ENCODE results near the gene FBXL20. TPM values are rescaled to one million over a fixed set of nuclear protein-coding genes. Genes with fewer than 3 reads are reported as not detected.

The FBXL20 gene
- total and polyA plus RNA-seq, 2 donors (not counting 1 experiment from before 2014, with no cell fraction given), result 7.6 to 14.5 TPM

GRCh38 chr17:39237586-39237985 lies 163.8 kb downstream of the FBXL20 start:
- no peaks in the 10 kb centered on the region for H3K36me3 ChIP-seq (ENCODE audit: control insufficient read depth, insufficient read depth, low read length)
- peaks cover 7% of the 10 kb centered on the region for H3K27me3 ChIP-seq (ENCODE audit: control insufficient read depth, insufficient read depth, low read length)
- TF ChIP-seq EZH2 (IDR thresholded peaks at IDR 0.05; ENCODE audit: low read length, missing control alignments) (no peak), CTCF (conservative IDR thresholded peaks at IDR 0.05 in 1 of 2, IDR thresholded peaks at IDR 0.05 in 1 of 2; ENCODE audit: low read depth in 1 of 2, low read length in 2 of 2) (no peak)
- H3K4me3 ChIP-seq (replicated peaks in 1 of 4; ENCODE audit: control extremely low read depth in 1 of 4, insufficient read depth in 1 of 4, low read depth in 3 of 4, low read length in 4 of 4), result no peak overlapping the region
- H3K9ac ChIP-seq (ENCODE audit: insufficient read depth, low read length), result peak overlapping the region; percentile 7
- no peak overlapping the region for H2AFZ ChIP-seq (ENCODE audit: low read length)
- no peaks in the 10 kb centered on the region for H3K79me2 ChIP-seq (ENCODE audit: control insufficient read depth, insufficient read depth, low read length)
- no peak overlapping the region for H3K27ac ChIP-seq (ENCODE audit: insufficient read depth, low read length)
- no peak for DNase-seq (ENCODE audit: low read depth in 2 of 2)
- H3K9me3 ChIP-seq (ENCODE audit: control insufficient read depth, insufficient read depth, low read depth, low read length), result no peaks in the 10 kb centered on the region
- H4K20me1 ChIP-seq (ENCODE audit: control insufficient read depth, extremely low read depth, insufficient read depth, low read length), result no peaks in the 10 kb centered on the region
- H3K4me2 ChIP-seq (ENCODE audit: extremely low read depth, insufficient read depth, low read length), result no peak overlapping the region
- no peaks in the 10 kb centered on the region for H3K4me1 ChIP-seq (ENCODE audit: control insufficient read depth, extremely low read depth, insufficient read depth, low read length)

- Histone ChIP-seq H3K79me2 (ENCODE audit: control insufficient read depth, insufficient read depth, low read length) (no peaks in the 10 kb centered on the region), H3K4me2 (ENCODE audit: extremely low read depth, insufficient read depth, low read length) (no peak overlapping the region), H3K4me3 (replicated peaks in 1 of 4; ENCODE audit: control extremely low read depth in 1 of 4, insufficient read depth in 1 of 4, low read depth in 3 of 4, low read length in 4 of 4) (no peak overlapping the region), H3K27ac (ENCODE audit: insufficient read depth, low read length) (no peak overlapping the region), H3K9me3 (ENCODE audit: control insufficient read depth, insufficient read depth, low read depth, low read length) (no peaks in the 10 kb centered on the region), H3K27me3 (ENCODE audit: control insufficient read depth, insufficient read depth, low read length) (peaks cover 7% of the 10 kb centered on the region), H4K20me1 (ENCODE audit: control insufficient read depth, extremely low read depth, insufficient read depth, low read length) (no peaks in the 10 kb centered on the region), H2AFZ (ENCODE audit: low read length) (no peak overlapping the region), H3K9ac (ENCODE audit: insufficient read depth, low read length) (no peak overlapping the region), H3K4me1 (ENCODE audit: control insufficient read depth, extremely low read depth, insufficient read depth, low read length) (no peaks in the 10 kb centered on the region), H3K36me3 (ENCODE audit: control insufficient read depth, insufficient read depth, low read length) (no peaks in the 10 kb centered on the region)
- no peak for TF ChIP-seq EZH2 (IDR thresholded peaks at IDR 0.05; ENCODE audit: low read length, missing control alignments)
- TF ChIP-seq CTCF (conservative IDR thresholded peaks at IDR 0.05 in 1 of 2, IDR thresholded peaks at IDR 0.05 in 1 of 2; ENCODE audit: low read depth in 1 of 2, low read length in 2 of 2), result no peak
- DNase-seq (ENCODE audit: low read depth in 2 of 2), result no peak
These were observed 164.4 kb downstream of the FBXL20 start for GRCh38 chr17:39236981-39237441.

GRCh38 chr17:39236450-39236927 lies 164.9 kb downstream of the FBXL20 start:
- Histone ChIP-seq H3K27ac (ENCODE audit: insufficient read depth, low read length) (no peak overlapping the region), H3K9me3 (ENCODE audit: control insufficient read depth, insufficient read depth, low read depth, low read length) (no peaks in the 10 kb centered on the region), H3K79me2 (ENCODE audit: control insufficient read depth, insufficient read depth, low read length) (no peaks in the 10 kb centered on the region), H3K27me3 (ENCODE audit: control insufficient read depth, insufficient read depth, low read length) (peaks cover 7% of the 10 kb centered on the region), H3K4me1 (ENCODE audit: control insufficient read depth, extremely low read depth, insufficient read depth, low read length) (peaks cover 4% of the 10 kb centered on the region), H2AFZ (ENCODE audit: low read length) (no peak overlapping the region), H4K20me1 (ENCODE audit: control insufficient read depth, extremely low read depth, insufficient read depth, low read length) (no peaks in the 10 kb centered on the region), H3K36me3 (ENCODE audit: control insufficient read depth, insufficient read depth, low read length) (no peaks in the 10 kb centered on the region), H3K9ac (ENCODE audit: insufficient read depth, low read length) (no peak overlapping the region), H3K4me2 (ENCODE audit: extremely low read depth, insufficient read depth, low read length) (no peak overlapping the region), H3K4me3 (replicated peaks in 1 of 4; ENCODE audit: control extremely low read depth in 1 of 4, insufficient read depth in 1 of 4, low read depth in 3 of 4, low read length in 4 of 4) (no peak overlapping the region)
- no peak for DNase-seq (ENCODE audit: low read depth in 2 of 2)
- TF ChIP-seq CTCF (conservative IDR thresholded peaks at IDR 0.05 in 1 of 2, IDR thresholded peaks at IDR 0.05 in 1 of 2; ENCODE audit: low read depth in 1 of 2, low read length in 2 of 2) (no peak), EZH2 (IDR thresholded peaks at IDR 0.05; ENCODE audit: low read length, missing control alignments) (no peak)

All from fibroblast of lung (primary cell).